AG04450 (cell line): ENCODE results near the gene CYSTM1. TPM values are rescaled to one million over a fixed set of nuclear protein-coding genes. Genes with fewer than 3 reads are reported as not detected.

Source experiments
- CTCF ChIA-PET: fragments of 300-600, 350-600 bp; formaldehyde crosslinking; extraction: SDS; loops from one replicate; lab custom pipeline; 2022; ENCODE audit warnings: antibody characterized with exemption, inconsistent platforms; lab: Charles Lee
- POLR2A ChIA-PET: fragments of 350-600 bp; formaldehyde crosslinking; extraction: SDS; loops from one replicate; lab custom pipeline; 2021; ENCODE audit warnings: antibody characterized with exemption, inconsistent platforms; lab: Yijun Ruan, JAX
- DNase-seq: peaks from one replicate; pipeline ENCODE4 v3.0.0-alpha.2; 2011; ENCODE audit warnings: low read depth, low spot score
- H3K27ac ChIP-seq: one replicate; pipeline ENCODE4 v1.5.1; 2012; ENCODE audit warnings: low read depth, low read length, control low read depth
- H3K27me3 ChIP-seq: one replicate; pipeline ENCODE4 v1.6.0; 2012; ENCODE audit warnings: low read length; ENCODE audit not compliant: control insufficient read depth, insufficient read depth
- H3K4me3 ChIP-seq: 2 replicates; pipeline ENCODE4 v1.5.1; 2011; ENCODE audit warnings: mild to moderate bottlenecking, low read depth, low read length, control low read depth
- H3K9me3 ChIP-seq: 2 replicates; pipeline ENCODE4 v1.5.1; 2012; ENCODE audit warnings: low read length; ENCODE audit not compliant: control insufficient read depth, insufficient read depth
- CTCF ChIP-seq: IDR thresholded peaks from 2 replicates; pipeline ENCODE4 v1.5.1; 2011; ENCODE audit warnings: low read depth, low read length, control low read depth, inconsistent platforms
- polyA plus RNA-seq: library from polyadenylated mRNA; depleted of rRNA; stranded (reverse); fragments of >200 nt; gene quantifications from 2 replicates; pipeline ENCODE4 v1.2.3, GENCODE V29; 2011

CYSTM1 gene
- polyA plus RNA-seq, 1 experiment: 13.1 TPM

GRCh38 chr5:140227046-140227445, 52.1 kb downstream of the CYSTM1 start:
- H3K4me3 ChIP-seq: no peak overlapping the region
- peaks cover 3% of the 10 kb centered on the region for H3K27me3 ChIP-seq
- no peak overlapping the region for H3K27ac ChIP-seq
- H3K9me3 ChIP-seq: no peaks in the 10 kb centered on the region
- no peak for TF ChIP-seq CTCF
- no peak for DNase-seq
- ChIA-PET CTCF (interaction anchor here (1.7 kb wide), 1 partner anchor 13 kb away, joined by 5 read pairs; no protein-coding TSS in a partner anchor), POLR2A (interaction anchor here (0.6 kb wide), 1 partner anchor 52 kb away, joined by 3 read pairs; no protein-coding TSS in a partner anchor)

GRCh38 chr5:140228364-140228837, 53.4 kb downstream of the CYSTM1 start:
- DNase-seq: no peak
- Histone ChIP-seq H3K27ac (no peak overlapping the region), H3K9me3 (no peaks in the 10 kb centered on the region), H3K27me3 (peaks cover 3% of the 10 kb centered on the region), H3K4me3 (no peak overlapping the region)
- POLR2A ChIA-PET: interaction anchor here (0.5 kb wide), 1 partner anchor 9 kb away, joined by 3 read pairs; no protein-coding TSS in a partner anchor
- CTCF ChIA-PET: interaction anchor here (1.2 to 1.7 kb wide), 2 partner anchors 11 to 16 kb away, joined by 4 to 5 read pairs; no protein-coding TSS in a partner anchor
- no peak for TF ChIP-seq CTCF

GRCh38 chr5:140230373-140230772, 55.4 kb downstream of the CYSTM1 start:
- no peak for TF ChIP-seq CTCF
- CTCF ChIA-PET: interaction anchor here (0.6 to 3.1 kb wide), 4 partner anchors 12 to 129 kb away, joined by 4 to 21 read pairs (median 6); no protein-coding TSS in a partner anchor

GRCh38 chr5:140232731-140233130, 57.7 kb downstream of the CYSTM1 start:
- no peak for DNase-seq
- no peaks in the 10 kb centered on the region for H3K9me3 ChIP-seq
- H3K4me3 ChIP-seq: no peak overlapping the region
- no peak overlapping the region for H3K27ac ChIP-seq
- CTCF ChIA-PET: interaction anchor here (1.0 to 2.2 kb wide), 3 partner anchors 11 to 140 kb away, joined by 3 to 9 read pairs (median 7); no protein-coding TSS in a partner anchor
- POLR2A ChIA-PET: no interaction called here
- H3K27me3 ChIP-seq: peaks cover 3% of the 10 kb centered on the region
- TF ChIP-seq CTCF: no peak

More at GRCh38 chr5:140230373-140230772, 55.4 kb downstream of the CYSTM1 start:
- POLR2A ChIA-PET: no interaction called here
- Histone ChIP-seq H3K9me3 (no peaks in the 10 kb centered on the region), H3K27me3 (peaks cover 3% of the 10 kb centered on the region), H3K4me3 (no peak overlapping the region), H3K27ac (no peak overlapping the region)
- DNase-seq: no peak

- ChIA-PET POLR2A (no interaction called here), CTCF (interaction anchor here (20.2 kb wide), 1 partner anchor 113 kb away, joined by 806 read pairs; the partner anchor contains the start of gene HBEGF)
- Histone ChIP-seq H3K27me3 (peaks cover 3% of the 10 kb centered on the region), H3K9me3 (no peaks in the 10 kb centered on the region), H3K27ac (no peak overlapping the region), H3K4me3 (no peak overlapping the region)
- no peak for TF ChIP-seq CTCF
- DNase-seq: no peak
These were observed 59.5 kb downstream of the CYSTM1 start for GRCh38 chr5:140234377-140234989.
